CD4-positive, alpha-beta T cell treated with Interleukin-17A for 4 hours (primary cell): Measurements from ENCODE around the gene AADACL2.
"Not testable (repeated sequence)": the region's sequence is repeated elsewhere in the genome, so short reads cannot be mapped to it uniquely, and the experiment has no call there.

ENCODE experiments used
- DNase-seq: peaks from one replicate; pipeline ENCODE4 v3.0.0-alpha.2; 2020; ENCODE audit warnings: mixed read lengths

Gene AADACL2

GRCh38 chr3:151733613-151734012, at the start of gene AADACL2:
Gene AADACL2 (plus strand): TSS chr3:151733927. CDS start chr3:151734036, 109 bp downstream.
- DNase-seq: no peak

- DNase-seq: no peak
Measured at GRCh38 chr3:151684094-151684493, 49.6 kb upstream of the AADACL2 start.

- DNase-seq: no peak
Measured at GRCh38 chr3:151686257-151686656, 47.5 kb upstream of the AADACL2 start.

GRCh38 chr3:151687076-151687475, 46.7 kb upstream of the AADACL2 start:
- no peak for DNase-seq

- no peak for DNase-seq
Measured at GRCh38 chr3:151688571-151688970, 45.2 kb upstream of the AADACL2 start.

GRCh38 chr3:151690645-151691044, 43.1 kb upstream of the AADACL2 start:
- no peak for DNase-seq

GRCh38 chr3:151697496-151697895, 36.2 kb upstream of the AADACL2 start:
- no peak for DNase-seq

GRCh38 chr3:151707216-151707615, 26.5 kb upstream of the AADACL2 start:
- no peak for DNase-seq

- no peak for DNase-seq
Measured at GRCh38 chr3:151708868-151709267, 24.9 kb upstream of the AADACL2 start.

- DNase-seq: no peak
Measured at GRCh38 chr3:151709847-151710246, 23.9 kb upstream of the AADACL2 start.

- no peak for DNase-seq
Measured at GRCh38 chr3:151721294-151721693, 12.4 kb upstream of the AADACL2 start.

GRCh38 chr3:151722856-151723255, 10.9 kb upstream of the AADACL2 start:
- DNase-seq: no peak

- DNase-seq: no peak
Measured at GRCh38 chr3:151724576-151725562, 8.9 kb upstream of the AADACL2 start.

GRCh38 chr3:151726016-151726415, 7.7 kb upstream of the AADACL2 start:
- no peak for DNase-seq

- no peak for DNase-seq
Measured at GRCh38 chr3:151732861-151733260, 866 bp upstream of the AADACL2 start.

GRCh38 chr3:151740581-151740980, 6.9 kb downstream of the AADACL2 start:
- no peak for DNase-seq

- no peak for DNase-seq
Measured at GRCh38 chr3:151743855-151744254, 10.1 kb downstream of the AADACL2 start.

- no peak for DNase-seq
Measured at GRCh38 chr3:151750181-151750580, 16.5 kb downstream of the AADACL2 start.

- no peak for DNase-seq
Measured at GRCh38 chr3:151750678-151751077, 17.0 kb downstream of the AADACL2 start.

- DNase-seq: no peak
Measured at GRCh38 chr3:151751161-151751560, 17.4 kb downstream of the AADACL2 start.

- DNase-seq: no peak
Measured at GRCh38 chr3:151753846-151754245, 20.1 kb downstream of the AADACL2 start.

GRCh38 chr3:151761581-151761980, 27.9 kb downstream of the AADACL2 start:
- no peak for DNase-seq

- not testable (repeated sequence) for DNase-seq
Measured at GRCh38 chr3:151764699-151765098, 31.0 kb downstream of the AADACL2 start.

- DNase-seq: no peak
Measured at GRCh38 chr3:151765685-151766084, 32.0 kb downstream of the AADACL2 start.

- DNase-seq: no peak
Measured at GRCh38 chr3:151766454-151766853, 32.7 kb downstream of the AADACL2 start.
